ENCODE measurements around the gene FST.

FST gene

DNA sequence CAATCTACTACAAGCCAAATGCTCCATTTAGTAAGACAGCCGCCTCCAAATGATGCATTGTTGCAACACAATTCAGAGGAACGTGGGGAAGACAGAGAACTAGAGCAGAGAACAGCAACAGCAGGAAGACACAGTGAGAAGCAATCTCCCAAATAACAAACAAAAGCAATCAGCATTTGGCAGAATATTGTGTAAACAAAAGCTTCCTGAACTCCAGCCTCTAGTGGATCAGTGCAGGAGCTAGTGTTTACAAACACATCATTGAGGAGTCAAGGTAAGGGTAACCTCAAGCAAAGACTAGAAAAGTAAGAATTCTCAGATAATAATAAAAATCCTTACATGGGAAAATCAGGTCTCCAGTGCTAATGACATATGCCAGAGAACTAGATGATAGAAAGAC lies 20.6 kb downstream of the FST start:
- H3K4me1 Mint-ChIP-seq, result no peaks in the 10 kb centered on the region
- DNase-seq (ENCODE audit: low spot score in 2 of 2) (no peak), ATAC-seq (replicated peaks; ENCODE audit: extremely low read depth, poor library complexity, severe bottlenecking) (no peak)
- H3K4me3 Mint-ChIP-seq, result no peak overlapping the region
- no peaks in the 10 kb centered on the region for H3K36me3 Mint-ChIP-seq (ENCODE audit: insufficient read depth)
- no peak overlapping the region for H3K27ac Mint-ChIP-seq (ENCODE audit: low read depth)
- peaks cover 64% of the 10 kb centered on the region for H3K27me3 Mint-ChIP-seq
- no peaks in the 10 kb centered on the region for H3K9me3 Mint-ChIP-seq

DNA sequence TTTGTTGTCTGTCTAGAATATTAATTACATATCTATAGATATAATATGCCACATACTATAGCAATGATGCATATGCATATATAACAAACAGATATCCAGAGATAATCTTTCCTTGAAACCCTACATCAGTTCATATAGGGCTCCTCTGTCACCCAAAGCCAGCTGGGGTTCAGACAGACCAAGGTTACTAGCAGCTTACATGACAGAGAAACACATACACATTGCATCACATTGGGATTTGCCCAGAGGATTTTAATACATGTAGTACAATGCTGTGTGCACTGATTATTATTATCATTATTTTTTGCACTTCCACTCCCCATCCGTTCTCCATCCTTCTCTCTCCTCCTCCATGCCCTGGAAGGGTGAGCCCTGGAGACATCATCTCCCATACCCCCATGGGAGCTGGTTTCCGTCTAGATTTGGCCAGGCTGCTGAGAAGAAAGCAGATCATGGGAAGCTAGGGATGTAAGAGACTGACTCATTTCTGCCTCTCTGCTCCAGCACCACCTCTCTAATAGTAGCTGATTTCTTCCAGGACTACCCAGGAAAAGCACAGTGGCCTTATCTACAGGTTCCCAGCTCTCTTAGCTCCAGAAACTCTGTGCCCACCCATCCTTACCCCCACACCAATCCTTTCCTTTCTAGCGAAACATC lies 23.3 kb downstream of the FST start:
- no peaks in the 10 kb centered on the region for H3K9me3 Mint-ChIP-seq
- peaks cover 44% of the 10 kb centered on the region for H3K27me3 Mint-ChIP-seq
- no peaks in the 10 kb centered on the region for H3K4me1 Mint-ChIP-seq
- no peaks in the 10 kb centered on the region for H3K36me3 Mint-ChIP-seq (ENCODE audit: insufficient read depth)
- H3K4me3 Mint-ChIP-seq, result no peak overlapping the region
- no peak for DNase-seq (ENCODE audit: low spot score in 2 of 2)
- no peak for ATAC-seq (replicated peaks; ENCODE audit: extremely low read depth, poor library complexity, severe bottlenecking)
- no peak overlapping the region for H3K27ac Mint-ChIP-seq (ENCODE audit: low read depth)

DNA sequence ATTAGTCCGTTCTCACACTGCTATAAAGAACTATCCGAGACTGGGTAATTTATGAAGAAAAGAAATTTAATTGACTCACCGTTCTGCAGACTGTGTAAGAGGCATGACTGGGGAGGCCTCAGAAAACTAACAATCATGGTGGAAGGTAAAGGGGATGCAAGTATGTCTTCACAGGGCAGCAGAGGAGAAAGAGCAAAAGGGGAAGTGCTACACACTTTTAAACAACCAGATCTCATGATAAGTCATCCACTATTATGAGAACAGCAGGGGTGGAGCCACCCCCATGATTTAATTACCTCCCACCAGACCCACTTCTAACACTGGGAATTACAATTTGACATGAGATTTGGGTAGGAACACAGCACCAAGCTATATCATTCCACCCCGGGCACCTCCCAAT lies 26.6 kb downstream of the FST start:
- Mint-ChIP-seq H3K27me3 (peaks cover 21% of the 10 kb centered on the region), H3K9me3 (peaks cover 13% of the 10 kb centered on the region), H3K4me3 (no peak overlapping the region), H3K36me3 (ENCODE audit: insufficient read depth) (no peaks in the 10 kb centered on the region), H3K27ac (ENCODE audit: low read depth) (no peak overlapping the region), H3K4me1 (no peaks in the 10 kb centered on the region)
- ATAC-seq (replicated peaks; ENCODE audit: extremely low read depth, poor library complexity, severe bottlenecking) (no peak), DNase-seq (ENCODE audit: low spot score in 2 of 2) (no peak)

DNA sequence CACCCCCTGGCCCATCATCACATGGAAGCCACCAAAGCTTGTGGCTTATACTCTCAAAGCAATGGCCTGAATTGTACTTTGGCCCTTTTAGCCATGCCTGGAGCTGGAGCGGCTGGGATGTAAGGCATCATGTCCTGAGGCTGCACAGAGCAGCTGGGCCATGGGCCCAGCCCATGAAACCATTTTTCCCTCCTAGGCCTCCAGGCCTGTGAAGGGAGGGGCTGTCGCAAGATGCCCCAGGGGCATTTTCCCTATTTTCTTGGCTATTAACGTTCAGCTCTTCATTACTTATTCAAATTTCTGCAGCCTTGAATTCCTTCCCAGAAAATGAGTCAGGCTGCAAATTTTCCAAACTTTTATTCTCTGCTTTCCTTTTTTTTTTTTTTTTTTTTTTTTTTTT lies 27.7 kb downstream of the FST start:
- DNase-seq (ENCODE audit: low spot score in 2 of 2) (no peak), ATAC-seq (replicated peaks; ENCODE audit: extremely low read depth, poor library complexity, severe bottlenecking) (no peak)
- Mint-ChIP-seq H3K4me1 (no peaks in the 10 kb centered on the region), H3K9me3 (peaks cover 13% of the 10 kb centered on the region), H3K27me3 (peaks cover 13% of the 10 kb centered on the region), H3K27ac (ENCODE audit: low read depth) (no peak overlapping the region), H3K4me3 (no peak overlapping the region), H3K36me3 (ENCODE audit: insufficient read depth) (no peaks in the 10 kb centered on the region)

DNA sequence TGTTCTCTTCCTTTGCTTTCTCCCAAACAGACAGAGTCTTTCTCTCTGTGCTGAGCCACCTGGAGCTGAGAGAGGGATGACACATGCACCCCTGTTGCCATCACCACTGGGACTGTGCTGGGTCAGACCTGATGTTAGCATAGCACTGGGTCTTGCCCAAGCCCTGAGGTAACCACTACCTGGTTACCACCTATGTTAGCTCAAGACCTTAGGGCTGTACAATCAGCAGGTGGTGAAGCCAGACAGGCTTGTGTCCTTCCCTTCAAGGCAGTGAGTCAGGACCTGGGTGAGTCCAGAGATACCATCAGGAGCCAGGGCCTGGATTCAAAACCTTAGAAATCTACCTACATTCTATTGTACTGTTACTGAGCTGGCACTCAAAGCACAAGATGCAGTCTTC lies 32.1 kb downstream of the FST start:
- no peak for DNase-seq (ENCODE audit: low spot score in 2 of 2)
- no peak for ATAC-seq (replicated peaks; ENCODE audit: extremely low read depth, poor library complexity, severe bottlenecking)
- Mint-ChIP-seq H3K27ac (ENCODE audit: low read depth) (no peak overlapping the region), H3K9me3 (peaks cover 13% of the 10 kb centered on the region), H3K4me1 (no peaks in the 10 kb centered on the region), H3K36me3 (ENCODE audit: insufficient read depth) (no peaks in the 10 kb centered on the region), H3K4me3 (no peak overlapping the region), H3K27me3 (peaks cover 19% of the 10 kb centered on the region)

DNA sequence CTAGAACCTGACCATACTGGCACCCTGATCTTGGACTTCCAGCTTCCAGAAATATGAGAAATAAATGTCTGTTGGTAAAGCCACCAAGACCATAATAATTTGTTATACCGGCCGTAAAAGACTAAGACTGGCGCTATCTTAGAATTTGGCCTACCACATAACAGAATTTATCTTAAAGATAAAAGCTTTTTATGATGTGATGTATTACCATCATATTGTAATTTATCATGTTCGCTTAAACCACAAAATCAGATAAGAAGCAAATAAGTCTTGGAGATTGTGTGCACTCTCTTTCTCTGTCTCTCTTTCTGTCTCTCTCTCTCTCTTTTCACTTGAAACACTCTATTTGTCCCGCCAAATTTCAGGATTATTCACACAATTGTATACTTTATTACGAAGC lies 35.6 kb downstream of the FST start:
- H3K27me3 Mint-ChIP-seq, result peaks cover 52% of the 10 kb centered on the region
- no peak for DNase-seq (ENCODE audit: low spot score in 2 of 2)
- no peaks in the 10 kb centered on the region for H3K36me3 Mint-ChIP-seq (ENCODE audit: insufficient read depth)
- no peak overlapping the region for H3K27ac Mint-ChIP-seq (ENCODE audit: low read depth)
- no peak overlapping the region for H3K4me3 Mint-ChIP-seq
- peaks cover 8% of the 10 kb centered on the region for H3K9me3 Mint-ChIP-seq
- no peaks in the 10 kb centered on the region for H3K4me1 Mint-ChIP-seq
- no peak for ATAC-seq (replicated peaks; ENCODE audit: extremely low read depth, poor library complexity, severe bottlenecking)

DNA sequence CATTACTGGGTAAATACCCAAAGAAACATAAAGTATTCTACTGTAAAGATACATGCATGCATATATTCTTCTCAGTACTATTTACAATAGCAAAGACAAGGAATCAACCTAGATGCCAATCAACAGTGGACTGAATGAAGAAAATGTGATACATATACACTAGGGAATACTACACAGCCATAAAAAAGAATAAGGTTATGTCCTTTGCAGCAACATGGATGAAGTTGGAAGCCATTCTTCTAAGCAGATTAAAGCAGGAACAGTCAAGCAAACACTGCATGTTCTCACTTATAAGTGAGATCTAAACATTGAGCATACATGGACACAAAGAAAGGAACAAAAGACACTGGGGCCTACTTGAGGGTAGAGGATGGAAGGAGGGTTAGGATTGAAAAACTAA lies 40.4 kb downstream of the FST start:
- Mint-ChIP-seq H3K4me3 (no peak overlapping the region), H3K27ac (ENCODE audit: low read depth) (no peak overlapping the region), H3K4me1 (no peaks in the 10 kb centered on the region), H3K9me3 (no peaks in the 10 kb centered on the region), H3K27me3 (peaks cover 41% of the 10 kb centered on the region), H3K36me3 (ENCODE audit: insufficient read depth) (peaks cover 2% of the 10 kb centered on the region)
- ATAC-seq (replicated peaks; ENCODE audit: extremely low read depth, poor library complexity, severe bottlenecking), result no peak
- no peak for DNase-seq (ENCODE audit: low spot score in 2 of 2)
